HCT116 (cell line): Measurements from ENCODE around the gene PIK3R6. TPM values are rescaled to one million over a fixed set of nuclear protein-coding genes. Genes with fewer than 3 reads are reported as not detected.

ENCODE experiments used
- ATAC-seq: fragments of 200-7000 bp; cut with Tn5 transposase; 2 replicates; pipeline ENCODE4 v1.9.1; 2020; ENCODE audit warnings: mild to moderate bottlenecking, moderate library complexity
- BruUV-seq: library from RNA; stranded (reverse); fragments of 400-500 nt; replicated peaks from 2 replicates; lab custom pipeline; 2021; lab: Mats Ljungman, UMichigan
- CTCF ChIA-PET: fragments of 300-600 bp; sonication (Branson Sonifier 250); formaldehyde crosslinking; loops from one replicate; lab custom pipeline; 2021; ENCODE audit warnings: antibody characterized with exemption; lab: Charles Lee
- POLR2A ChIA-PET: fragments of 300-600, 350-600 bp; sonication (Branson Sonifier 250); formaldehyde crosslinking; loops from one replicate; lab custom pipeline; 2021; ENCODE audit warnings: antibody characterized with exemption; lab: Charles Lee
- RAD21 ChIA-PET, 2 experiments: fragments of 300-600 bp; sonication (Branson Sonifier 250); formaldehyde crosslinking; loops; one replicate each; lab custom pipeline; 2023; ENCODE audit warnings: low total read pairs in 2 of 2; ENCODE audit not compliant: uncharacterized antibody in 2 of 2, unreplicated experiment in 2 of 2, low non-redundant PET in 1 of 2; lab: Charles Lee
- DNase-seq: peaks from one replicate; pipeline ENCODE4 v3.0.0-alpha.2; 2010; ENCODE audit warnings: low read depth, low spot score
- H2AFZ ChIP-seq: fragments of 200-600 bp; shearing (Covaris generic), sonication (generic); 2 replicates; pipeline ENCODE4 v1.6.1; 2017; ENCODE audit warnings: low read depth, mixed run types, mixed read lengths, antibody characterized with exemption, low read length; ENCODE audit not compliant: poor library complexity, severe bottlenecking
- H3K27ac ChIP-seq: 2 replicates; pipeline ENCODE4 v1.5.1; 2012; ENCODE audit warnings: low read depth, low read length
- H3K27me3 ChIP-seq: fragments of 200-600 bp; sonication (generic); 2 replicates; pipeline ENCODE4 v1.6.1; 2016; ENCODE audit warnings: mixed run types, low read length, mixed read lengths; ENCODE audit not compliant: insufficient read depth
- H3K36me3 ChIP-seq, 2 experiments: fragments of 200-500 bp in 1 of 2; fragments of 200-600 bp in 1 of 2; sonication (Bioruptor generic) in 1 of 2; sonication (generic) in 1 of 2; 2 replicates each; pipeline versions ENCODE4 v1.5.1 to v1.6.1; 2014 to 2016; ENCODE audit warnings: low read length in 2 of 2, inconsistent platforms in 1 of 2, mixed read lengths in 1 of 2, mixed run types in 1 of 2; ENCODE audit not compliant: insufficient read depth in 2 of 2, control insufficient read depth in 1 of 2
- H3K4me1 ChIP-seq, 2 experiments: fragments of 200-600 bp in 1 of 2; sonication (generic) in 1 of 2; 2 replicates each; pipeline versions ENCODE4 v1.5.1 to v1.6.1; 2012 to 2017; ENCODE audit warnings: low read length in 2 of 2, inconsistent platforms in 1 of 2, mild to moderate bottlenecking in 1 of 2, mixed read lengths in 1 of 2, mixed run types in 1 of 2, moderate library complexity in 1 of 2; ENCODE audit not compliant: insufficient read depth in 2 of 2, control insufficient read depth in 1 of 2
- H3K4me2 ChIP-seq: fragments of 200-600 bp; sonication (generic); 2 replicates; pipeline ENCODE4 v1.6.1; 2017; ENCODE audit warnings: mixed run types, low read length, mixed read lengths
- H3K4me3 ChIP-seq, 2 experiments: fragments of 200-600 bp in 1 of 2; sonication (generic) in 1 of 2; replicated peaks in 1 of 2; 2 replicates each; pipeline ENCODE4 v1.5.1; 2011 to 2016; ENCODE audit warnings: low read length in 2 of 2, control low read depth in 1 of 2, low read depth in 1 of 2, mild to moderate bottlenecking in 1 of 2, mixed read lengths in 1 of 2, mixed run types in 1 of 2
- H3K79me2 ChIP-seq: fragments of 200-600 bp; sonication (generic); 2 replicates; pipeline ENCODE4 v1.6.1; 2017; ENCODE audit warnings: mild to moderate bottlenecking, mixed run types, low read length, moderate library complexity, mixed read lengths; ENCODE audit not compliant: insufficient read depth
- H3K9ac ChIP-seq: fragments of 200-600 bp; sonication (generic); 2 replicates; pipeline ENCODE4 v1.6.1; 2016; ENCODE audit warnings: low read length, mixed read lengths
- H3K9me2 ChIP-seq: fragments of 200-600 bp; sonication (generic), shearing (Covaris generic); 2 replicates; pipeline ENCODE4 v1.6.1; 2017; ENCODE audit warnings: mixed run types, mild to moderate bottlenecking, moderate library complexity; ENCODE audit not compliant: insufficient read depth
- H3K9me3 ChIP-seq, 2 experiments: fragments of 200-500 bp in 1 of 2; fragments of 200-600 bp in 1 of 2; sonication (Bioruptor generic) in 1 of 2; sonication (generic) in 1 of 2; 2 replicates each; pipeline ENCODE4 v1.6.1; 2014 to 2017; ENCODE audit warnings: low read length in 2 of 2, mixed read lengths in 2 of 2, inconsistent platforms in 1 of 2, low read depth in 1 of 2, mild to moderate bottlenecking in 1 of 2, mixed run types in 1 of 2, moderate library complexity in 1 of 2; ENCODE audit not compliant: control insufficient read depth in 1 of 2, insufficient read depth in 1 of 2
- H4K20me1 ChIP-seq: fragments of 200-600 bp; sonication (generic), shearing (Covaris generic); 2 replicates; pipeline ENCODE4 v1.6.1; 2017; ENCODE audit warnings: mixed run types, mild to moderate bottlenecking, moderate library complexity; ENCODE audit not compliant: insufficient read depth
- ELF1 ChIP-seq: IDR thresholded peaks from 2 replicates; pipeline ENCODE4 v1.6.1; 2012; ENCODE audit warnings: low read depth, borderline replicate concordance
- EZH2 ChIP-seq: fragments of 200-600 bp; sonication (generic); IDR thresholded peaks from 2 replicates; pipeline ENCODE4 v1.6.1; 2017; ENCODE audit warnings: antibody characterized with exemption, mixed run types
- POLR2AphosphoS5 ChIP-seq: IDR thresholded peaks from 2 replicates; pipeline ENCODE4 v1.6.1; 2011; ENCODE audit warnings: mild to moderate bottlenecking, low read depth, low read length, moderate library complexity
- intact Hi-C: fragments of 100-400 bp; cut with micrococcal nuclease; formaldehyde crosslinking; loops from 2 replicates; pipeline ENCODE4 v1.10.0; 2022
- total RNA-seq: library from RNA; stranded (reverse); gene quantifications from one replicate; pipeline ENCODE4 v1.2.1, GENCODE V29; 2021; ENCODE audit not compliant: unreplicated experiment
- TF ChIP-seq, protein P1 (sequence below): IDR thresholded peaks from 2 replicates; pipeline ENCODE4 v1.6.1; 2011; ENCODE audit warnings: mild to moderate bottlenecking, low read length, moderate library complexity; ENCODE audit not compliant: insufficient replicate concordance; ENCODE audit errors: extremely low read depth

Gene PIK3R6
- total RNA-seq, 1 experiment from 2014 or later = 0.07 TPM

DNA sequence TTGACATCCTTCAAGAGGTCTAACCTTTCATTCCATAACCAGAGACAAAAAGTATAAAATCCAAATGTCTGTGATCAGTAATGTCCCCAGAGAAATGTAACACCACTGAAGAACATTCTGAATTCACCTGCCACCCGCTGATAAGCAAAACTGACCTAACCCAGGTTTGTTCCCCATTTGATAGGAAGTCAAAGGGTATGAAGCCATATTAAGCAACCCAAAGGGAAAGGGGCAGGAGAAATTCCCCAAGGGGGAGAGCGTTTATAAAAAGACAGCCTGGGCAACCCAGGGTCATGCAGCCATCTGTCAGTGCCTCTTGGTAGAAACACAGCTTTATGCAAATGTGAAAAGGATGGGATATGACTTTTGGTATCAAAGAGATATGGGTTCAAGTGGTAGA is 30.7 kb upstream of the PIK3R6 start:
- no peak overlapping the region for H3K4me2 ChIP-seq
- no peaks in the 10 kb centered on the region for H3K9me3 ChIP-seq
- peaks cover 3% of the 10 kb centered on the region; the same call in 1 of the 2 replicates for H3K27me3 ChIP-seq
- ATAC-seq (no peak), DNase-seq (no peak)
- H4K20me1 ChIP-seq = no peaks in the 10 kb centered on the region
- no peak overlapping the region for H2AFZ ChIP-seq
- intact Hi-C loops = loop anchor here (10.0 kb wide), 2 partner anchors 513 to 627 kb away; partner anchors contain the start of gene RPL26
- no peak overlapping the region for H3K27ac ChIP-seq
- BruUV-seq = no TSS peak
- ChIA-PET RAD21 (no interaction called here), POLR2A (no interaction called here), CTCF (interaction anchor here (1.4 kb wide), 1 partner anchor 9 kb away, joined by 4 read pairs; no protein-coding TSS in a partner anchor)
- no peaks in the 10 kb centered on the region for H3K79me2 ChIP-seq
- no peak overlapping the region for H3K4me3 ChIP-seq
- peaks cover 0 to 5% of the 10 kb centered on the region in 2 experiments; a peak in 1 of 4 replicates for H3K4me1 ChIP-seq
- H3K36me3 ChIP-seq = no peaks in the 10 kb centered on the region
- H3K9ac ChIP-seq = no peak overlapping the region
- H3K9me2 ChIP-seq = no peaks in the 10 kb centered on the region
- TF ChIP-seq, protein P1, sequence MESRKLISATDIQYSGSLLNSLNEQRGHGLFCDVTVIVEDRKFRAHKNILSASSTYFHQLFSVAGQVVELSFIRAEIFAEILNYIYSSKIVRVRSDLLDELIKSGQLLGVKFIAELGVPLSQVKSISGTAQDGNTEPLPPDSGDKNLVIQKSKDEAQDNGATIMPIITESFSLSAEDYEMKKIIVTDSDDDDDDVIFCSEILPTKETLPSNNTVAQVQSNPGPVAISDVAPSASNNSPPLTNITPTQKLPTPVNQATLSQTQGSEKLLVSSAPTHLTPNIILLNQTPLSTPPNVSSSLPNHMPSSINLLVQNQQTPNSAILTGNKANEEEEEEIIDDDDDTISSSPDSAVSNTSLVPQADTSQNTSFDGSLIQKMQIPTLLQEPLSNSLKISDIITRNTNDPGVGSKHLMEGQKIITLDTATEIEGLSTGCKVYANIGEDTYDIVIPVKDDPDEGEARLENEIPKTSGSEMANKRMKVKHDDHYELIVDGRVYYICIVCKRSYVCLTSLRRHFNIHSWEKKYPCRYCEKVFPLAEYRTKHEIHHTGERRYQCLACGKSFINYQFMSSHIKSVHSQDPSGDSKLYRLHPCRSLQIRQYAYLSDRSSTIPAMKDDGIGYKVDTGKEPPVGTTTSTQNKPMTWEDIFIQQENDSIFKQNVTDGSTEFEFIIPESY = no peak
- no peak for TF ChIP-seq POLR2AphosphoS5
- TF ChIP-seq EZH2 = no peak
- no peak for TF ChIP-seq ELF1
